HG03139 (cell line): Measurements from ENCODE around the gene RIMKLB.
"Not testable (repeated sequence)": the region's sequence is repeated elsewhere in the genome, so short reads cannot be mapped to it uniquely, and the experiment has no call there.

ENCODE experiments used
- ATAC-seq: cut with Tn5 transposase; IDR thresholded peaks from one replicate; pipeline ENCODE4 v1.9.1; 2021; ENCODE audit not compliant: unreplicated experiment

RIMKLB gene

DNA sequence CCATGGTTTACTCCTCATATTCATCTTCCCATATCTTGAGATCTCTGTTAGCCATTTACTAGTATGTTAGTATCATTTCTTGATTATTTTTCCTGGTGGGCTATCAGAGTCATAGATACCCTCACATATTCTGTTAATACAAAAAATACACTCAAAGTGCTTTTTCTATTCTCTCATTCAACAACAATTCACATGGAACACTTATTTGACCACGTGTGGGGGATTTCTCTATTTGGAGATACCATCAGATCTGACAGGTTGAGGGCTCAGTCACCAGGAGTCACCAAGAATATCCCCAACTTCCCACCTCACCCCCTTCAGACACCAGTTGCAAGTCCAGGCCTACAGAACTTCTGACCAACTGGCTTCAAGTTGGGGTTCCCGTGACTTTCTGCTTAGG is 72.7 kb downstream of the RIMKLB start:
- no peak for ATAC-seq

DNA sequence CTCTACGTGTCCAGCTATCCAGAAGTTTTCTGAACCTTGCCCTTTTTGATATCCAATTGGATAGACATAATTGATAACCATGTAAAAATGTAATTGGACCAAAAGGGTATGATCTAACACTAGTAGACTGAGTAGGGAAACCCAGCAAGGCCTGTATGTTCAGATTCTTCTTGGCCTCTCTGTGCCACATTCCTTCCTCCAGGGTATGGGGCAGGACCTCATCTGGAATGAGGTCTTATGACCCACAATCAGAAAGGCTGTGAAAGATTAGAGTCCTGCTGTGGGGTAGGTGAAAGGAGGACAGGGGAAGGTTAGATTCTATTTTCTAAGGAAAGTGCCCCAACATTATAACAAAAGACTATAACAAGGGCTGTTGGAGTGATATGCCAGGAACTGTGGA is 73.3 kb downstream of the RIMKLB start:
- ATAC-seq, result no peak

DNA sequence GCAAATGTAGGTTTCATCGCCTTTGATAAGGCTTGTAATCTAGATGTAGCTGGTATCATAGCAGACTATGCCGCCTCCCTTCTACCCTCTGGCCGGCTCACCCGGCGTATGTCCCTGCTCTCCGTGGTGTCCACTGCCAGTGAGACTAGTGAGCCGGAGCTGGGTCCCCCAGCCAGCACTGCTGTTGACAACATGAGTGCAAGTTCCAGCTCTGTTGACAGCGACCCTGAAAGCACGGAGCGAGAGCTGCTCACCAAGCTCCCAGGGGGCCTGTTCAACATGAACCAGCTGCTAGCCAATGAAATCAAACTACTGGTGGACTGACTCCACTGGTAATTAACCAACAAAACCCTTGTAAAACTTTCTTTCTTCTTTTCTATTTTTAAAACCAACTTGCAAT is 75.7 kb downstream of the RIMKLB start:
- ATAC-seq, result no peak

DNA sequence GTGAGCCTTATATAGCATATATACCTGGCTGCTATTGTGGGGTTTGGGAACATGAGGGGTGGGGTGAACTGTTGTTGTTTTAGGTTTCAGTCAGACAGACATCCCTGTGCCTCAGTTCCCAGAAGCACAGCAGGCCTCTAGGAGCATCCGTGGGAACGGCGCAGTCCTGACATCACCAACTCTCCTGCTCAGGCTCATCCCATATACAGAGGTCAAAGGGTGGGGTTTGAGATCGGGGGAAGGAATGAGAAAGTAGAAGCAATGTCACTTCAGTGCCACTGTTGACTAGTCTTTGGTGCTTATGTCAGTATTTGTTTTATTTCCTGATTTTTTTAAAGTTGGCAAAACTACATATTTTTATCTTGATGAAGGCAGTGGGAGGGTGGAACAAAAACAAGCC is 81.5 kb downstream of the RIMKLB start:
- no peak for ATAC-seq

DNA sequence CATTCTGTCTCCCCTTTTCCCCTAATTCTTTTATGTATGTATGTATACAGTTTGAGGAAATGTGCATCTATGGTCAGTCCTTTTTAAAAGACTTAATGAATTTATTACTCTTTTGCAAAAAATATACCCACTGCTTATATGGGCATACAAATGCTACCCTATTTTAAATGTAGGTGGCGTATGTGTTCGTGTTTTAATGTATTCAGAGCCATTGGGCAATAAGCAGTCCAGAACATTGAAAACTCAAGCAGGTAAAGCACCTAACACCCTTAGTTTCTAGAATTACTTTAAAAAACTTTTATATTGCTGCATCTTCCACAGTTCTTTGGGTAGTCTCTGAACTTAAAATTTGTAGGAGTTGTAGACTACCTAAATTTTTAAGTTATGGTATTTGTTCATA is 82.1 kb downstream of the RIMKLB start:
- ATAC-seq, result no peak

DNA sequence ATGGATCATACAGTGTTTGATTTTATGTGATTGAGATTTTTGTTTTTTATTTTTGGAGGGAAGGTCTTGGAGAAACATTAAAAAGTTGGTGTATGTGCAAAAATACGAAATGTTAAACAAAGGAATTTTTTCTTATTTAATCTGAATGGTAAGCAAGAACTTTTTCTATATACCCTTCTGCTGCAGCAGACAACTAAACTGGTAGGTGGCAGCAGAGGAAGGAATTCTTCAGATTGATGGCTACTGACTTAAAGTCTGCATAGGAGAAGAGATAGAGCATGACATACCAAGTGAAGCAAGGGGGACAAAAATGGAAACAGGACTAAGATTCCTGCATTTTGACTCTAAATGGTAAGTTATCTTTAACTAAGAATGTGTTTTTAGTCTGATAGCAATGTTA is 82.6 kb downstream of the RIMKLB start:
- no peak for ATAC-seq

DNA sequence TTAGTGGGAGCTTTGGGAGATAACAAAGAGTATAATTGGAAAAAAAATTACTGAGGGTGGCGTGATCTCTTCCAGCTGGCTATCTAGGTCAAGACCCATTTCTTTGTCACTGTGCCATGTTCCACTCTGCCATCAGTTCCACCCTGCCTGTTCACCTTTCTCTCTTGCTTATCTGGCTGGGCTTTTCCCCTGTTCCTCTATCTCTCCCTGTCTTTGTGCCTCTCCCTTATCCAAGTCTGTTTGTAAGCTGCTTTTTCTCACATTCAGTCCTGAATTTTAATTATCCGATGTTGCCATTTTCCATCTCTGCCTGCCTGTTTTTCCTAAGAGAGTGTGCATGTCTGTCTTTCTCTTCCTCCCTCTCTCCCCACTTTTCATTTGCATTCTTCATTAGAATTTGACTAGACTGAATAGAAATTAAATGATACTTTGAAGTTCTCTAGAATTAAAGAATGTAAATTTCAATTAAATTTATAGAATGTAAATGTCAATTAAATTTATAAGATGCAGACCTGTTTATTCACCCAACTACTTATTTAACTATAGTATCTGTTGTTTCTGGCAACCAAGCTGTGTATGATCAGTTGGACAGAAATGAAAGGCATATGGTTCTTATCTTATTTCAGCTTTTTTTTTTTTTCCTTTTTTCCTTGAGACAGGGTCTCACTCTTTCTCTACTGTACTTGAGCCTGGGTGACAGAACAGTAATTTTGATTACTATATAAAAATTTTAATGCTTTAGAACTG is 83.8 kb downstream of the RIMKLB start:
- no peak for ATAC-seq

DNA sequence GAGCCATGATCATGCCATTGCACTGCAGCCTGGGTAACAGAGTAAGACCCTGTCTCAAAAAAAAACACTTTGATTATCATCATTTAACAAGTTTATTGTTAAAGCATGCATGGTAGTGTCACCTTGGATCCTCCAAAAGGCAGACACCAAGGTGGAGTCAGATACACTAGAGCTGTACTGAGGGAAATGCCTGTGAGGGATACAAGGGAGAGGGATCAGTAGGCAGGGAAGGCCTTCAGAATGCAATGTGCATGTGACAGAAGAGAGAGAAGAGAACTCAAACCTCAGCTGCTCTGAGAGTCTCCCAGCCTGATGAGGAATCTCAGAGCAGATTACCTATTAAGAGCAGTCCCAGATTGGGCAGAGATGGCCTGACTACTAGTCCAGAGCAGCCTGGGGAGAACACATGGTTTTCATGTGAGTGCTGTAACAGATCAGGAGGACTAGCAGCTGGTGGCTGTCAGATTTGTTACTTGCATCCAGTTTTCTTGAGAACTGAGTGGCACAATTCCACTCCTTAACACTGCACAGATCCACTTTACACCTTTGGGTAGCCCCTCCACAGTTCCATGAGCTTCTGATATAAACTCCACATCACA is 86.6 kb downstream of the RIMKLB start:
- ATAC-seq, result no peak

DNA sequence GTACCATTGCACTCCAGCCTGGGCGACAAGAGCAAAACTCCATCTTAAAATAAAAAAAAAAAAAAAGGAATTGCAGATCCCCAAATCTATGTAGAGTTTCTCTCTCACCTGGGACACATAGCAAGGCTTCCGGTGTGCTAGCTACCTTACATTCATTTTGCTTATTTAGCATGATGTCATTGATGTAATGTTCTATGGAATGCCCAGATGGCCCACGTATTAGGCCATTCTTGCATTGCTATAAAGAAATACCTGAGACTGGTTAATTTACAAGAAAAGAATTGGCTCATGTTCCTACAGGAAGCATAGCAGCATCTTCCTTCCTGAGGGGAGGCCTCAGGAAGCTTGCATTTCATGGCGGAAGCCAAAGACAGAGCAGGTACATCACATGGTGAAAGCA is 87.7 kb downstream of the RIMKLB start:
- ATAC-seq, result no peak

DNA sequence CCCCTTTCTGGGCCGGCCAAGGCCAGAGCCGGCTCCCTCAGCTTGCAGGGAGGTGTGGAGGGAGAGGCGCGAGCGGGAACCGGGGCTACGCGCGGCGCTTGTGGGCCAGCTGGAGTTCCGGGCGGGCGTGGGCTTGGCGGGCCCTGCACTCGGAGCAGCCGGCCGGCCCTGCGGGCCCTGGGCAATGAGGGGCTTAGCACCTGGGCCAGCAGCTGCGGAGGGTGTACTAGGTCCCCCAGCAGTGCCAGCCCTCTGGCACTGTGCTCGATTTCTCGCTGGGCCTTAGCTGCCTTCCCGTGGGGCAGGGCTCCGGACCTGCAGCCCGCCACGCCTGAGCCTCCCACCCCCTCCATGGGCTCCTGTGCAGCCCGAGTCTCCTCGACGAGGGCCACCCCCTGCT is 89.4 kb downstream of the RIMKLB start:
- not testable (repeated sequence) for ATAC-seq

DNA sequence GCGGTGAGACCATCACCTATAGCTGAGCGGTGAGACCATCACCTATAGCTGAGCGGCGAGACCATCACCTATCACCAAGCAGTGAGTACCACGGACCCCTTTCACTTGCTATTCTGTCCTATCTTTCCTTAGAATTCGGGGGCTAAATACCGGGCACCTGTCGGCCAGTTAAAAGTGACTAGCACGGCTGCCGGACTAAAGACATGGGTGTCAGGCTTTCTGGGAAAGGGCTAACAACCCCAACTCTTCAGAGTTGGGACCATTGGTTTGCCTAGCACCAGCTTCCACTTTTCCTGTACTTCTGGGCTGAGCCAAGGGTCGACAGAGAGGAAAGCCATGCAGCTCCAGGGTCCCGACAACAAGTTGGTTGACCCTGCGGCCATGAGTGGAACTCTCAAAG is 90.9 kb downstream of the RIMKLB start:
- not testable (repeated sequence) for ATAC-seq

DNA sequence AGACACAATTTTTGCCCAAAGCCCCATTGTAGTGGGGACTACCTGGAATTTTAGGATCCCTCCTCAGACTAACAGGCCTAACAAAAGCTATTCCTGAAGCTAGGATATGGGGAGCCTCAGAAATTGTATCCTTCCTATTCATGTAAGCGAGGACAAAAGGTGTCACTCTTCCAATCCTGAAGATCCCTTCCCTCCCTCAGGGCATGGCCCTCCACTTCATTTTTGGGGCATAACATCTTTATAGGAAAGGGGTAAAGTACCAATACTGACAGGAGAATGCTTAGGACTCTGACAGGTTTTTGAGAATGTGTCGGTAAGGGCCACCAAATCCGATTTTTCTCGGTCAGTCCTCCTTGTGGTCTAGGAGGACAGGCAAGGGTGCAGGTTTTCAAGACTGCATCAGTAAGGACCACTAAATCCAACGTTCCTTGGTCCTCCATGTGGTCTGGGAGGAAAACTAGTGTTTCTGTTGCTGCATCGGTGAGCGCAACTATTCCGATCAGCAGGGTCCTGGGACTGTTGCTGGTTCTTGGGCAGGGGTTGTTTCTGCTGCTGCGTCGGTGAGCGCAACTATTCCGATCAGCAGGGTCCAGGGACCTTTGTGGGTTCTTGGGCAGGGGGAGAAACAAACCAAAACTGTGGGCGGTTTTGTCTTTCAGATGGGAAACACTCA is 91.7 kb downstream of the RIMKLB start:
- ATAC-seq, result not testable (repeated sequence)

DNA sequence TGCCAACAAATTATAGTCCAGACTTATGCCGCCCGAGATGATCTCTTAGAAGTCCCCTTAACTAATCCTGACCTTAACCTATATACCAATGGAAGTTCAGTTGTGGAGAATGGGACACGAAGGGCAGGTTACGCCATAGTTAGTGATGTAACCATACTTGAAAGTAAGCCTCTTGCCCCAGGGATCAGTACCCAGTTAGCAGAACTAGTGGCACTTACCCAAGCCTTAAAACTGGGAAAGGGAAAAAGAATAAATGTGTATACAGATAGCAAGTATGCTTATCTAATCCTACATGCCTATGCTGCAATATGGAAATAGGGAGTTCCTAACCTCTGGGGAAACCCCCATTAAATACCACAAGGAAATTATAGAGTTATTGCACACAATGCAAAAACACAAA is 95.4 kb downstream of the RIMKLB start:
- ATAC-seq, result not testable (repeated sequence)

DNA sequence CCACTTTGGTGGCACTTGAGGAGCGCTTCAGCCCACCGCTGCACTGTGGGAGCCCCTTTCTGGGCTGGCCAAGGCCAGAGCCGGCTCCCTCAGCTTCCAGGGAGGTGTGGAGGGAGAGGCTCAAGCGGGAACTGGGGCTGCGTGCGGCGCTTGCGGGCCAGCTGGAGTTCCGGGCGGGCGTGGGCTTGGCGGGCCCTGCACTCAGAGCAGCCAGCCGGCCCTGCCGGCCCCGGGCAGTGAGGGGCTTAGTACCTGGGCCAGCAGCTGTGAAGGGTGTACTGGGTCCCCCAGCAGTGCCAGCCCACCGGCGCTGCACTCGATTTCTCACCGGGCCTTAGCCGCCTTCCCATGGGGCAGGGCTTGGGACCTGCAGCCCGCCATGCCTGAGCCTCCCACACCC is 96.8 kb downstream of the RIMKLB start:
- ATAC-seq, result not testable (repeated sequence)

DNA sequence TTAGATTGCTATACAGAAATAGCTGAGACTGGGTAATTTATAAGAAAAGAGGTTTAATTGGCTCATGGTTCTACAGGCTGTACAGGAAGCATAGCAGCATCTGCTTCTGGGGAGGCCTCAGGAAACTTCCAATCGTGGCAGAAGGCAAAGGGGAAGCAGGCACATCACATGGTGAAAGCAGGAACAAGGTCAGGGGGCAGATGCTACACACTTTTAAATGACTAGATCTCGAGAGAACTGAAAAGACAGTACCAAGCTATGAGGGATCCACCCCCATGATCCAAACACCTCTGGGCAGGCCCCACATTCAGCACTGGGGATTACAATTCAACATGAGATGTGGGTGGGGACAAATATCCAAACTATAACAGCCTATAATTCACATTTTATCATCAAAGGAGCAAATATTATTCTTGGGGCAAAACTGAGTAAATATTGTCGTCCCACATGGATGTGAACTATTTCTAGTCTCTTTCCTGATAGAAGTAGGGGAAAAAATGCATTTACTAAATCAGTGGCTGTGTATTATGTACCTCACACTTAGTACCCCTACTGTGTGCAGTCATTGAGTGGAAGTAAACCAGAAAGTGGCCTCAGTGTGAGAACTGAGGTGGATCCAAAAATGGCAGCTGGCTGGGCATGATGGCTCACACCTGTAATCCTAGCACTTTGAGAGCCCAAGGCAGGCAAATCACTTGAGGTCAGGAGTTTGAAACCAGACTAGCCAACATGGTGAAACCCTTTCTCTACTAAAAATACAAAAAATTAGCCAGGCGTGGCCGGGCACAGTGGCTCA is 99.2 kb downstream of the RIMKLB start:
- no peak for ATAC-seq

DNA sequence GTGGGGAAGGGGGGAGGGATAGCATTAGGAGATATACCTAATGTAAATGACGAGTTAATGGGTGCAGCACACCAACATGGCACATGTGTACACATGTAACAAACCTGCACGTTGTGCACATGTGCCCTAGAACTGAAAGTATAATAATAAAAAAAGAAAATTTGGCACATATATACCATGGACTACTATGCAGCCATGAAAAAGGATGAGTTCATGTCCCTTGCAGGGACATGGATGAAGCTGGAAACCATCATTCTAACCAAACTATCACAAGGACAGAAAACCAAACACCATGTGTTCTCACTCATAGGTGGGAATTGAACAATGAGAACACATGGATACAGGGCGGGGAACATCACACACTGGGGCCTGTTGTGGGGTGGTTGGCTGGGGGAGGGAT is 103.4 kb downstream of the RIMKLB start:
- not testable (repeated sequence) for ATAC-seq

DNA sequence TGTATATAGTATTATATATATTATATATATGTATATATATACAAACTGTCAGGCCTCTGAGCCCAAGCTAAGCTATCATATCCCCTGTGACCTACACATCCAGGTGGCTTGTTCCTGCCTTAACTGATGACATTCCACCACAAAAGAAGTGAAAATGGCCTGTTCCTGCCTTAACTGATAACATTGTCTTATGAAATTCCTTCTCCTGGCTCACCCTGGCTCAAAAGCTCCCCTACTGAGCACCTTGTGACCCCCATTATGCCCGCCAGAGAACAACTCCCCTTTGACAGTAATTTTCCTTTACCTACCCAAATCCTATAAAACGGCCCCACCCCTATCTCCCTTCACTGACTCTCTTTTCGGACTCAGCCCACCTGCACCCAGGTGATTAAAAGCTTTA is 107.0 kb downstream of the RIMKLB start:
- ATAC-seq, result not testable (repeated sequence)

DNA sequence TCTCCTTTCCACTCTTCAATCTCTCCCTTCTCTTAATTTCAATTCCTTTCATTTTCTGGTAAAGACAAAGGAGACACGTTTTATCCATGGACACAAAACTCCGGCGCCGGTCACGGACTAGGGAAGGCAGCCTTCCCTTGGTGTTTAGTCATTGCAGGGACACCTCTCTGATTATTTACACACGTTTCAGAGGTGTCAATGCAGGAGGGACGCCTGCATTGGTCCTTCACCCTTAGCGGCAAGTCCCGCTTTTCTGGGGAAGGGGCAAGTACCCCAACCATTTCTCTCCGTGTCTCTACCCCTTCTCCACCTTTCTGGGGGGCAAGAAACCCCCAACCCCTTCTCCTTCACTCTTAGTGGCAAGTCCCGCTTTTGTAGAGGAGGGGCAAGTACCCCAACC is 107.7 kb downstream of the RIMKLB start:
- ATAC-seq, result not testable (repeated sequence)

DNA sequence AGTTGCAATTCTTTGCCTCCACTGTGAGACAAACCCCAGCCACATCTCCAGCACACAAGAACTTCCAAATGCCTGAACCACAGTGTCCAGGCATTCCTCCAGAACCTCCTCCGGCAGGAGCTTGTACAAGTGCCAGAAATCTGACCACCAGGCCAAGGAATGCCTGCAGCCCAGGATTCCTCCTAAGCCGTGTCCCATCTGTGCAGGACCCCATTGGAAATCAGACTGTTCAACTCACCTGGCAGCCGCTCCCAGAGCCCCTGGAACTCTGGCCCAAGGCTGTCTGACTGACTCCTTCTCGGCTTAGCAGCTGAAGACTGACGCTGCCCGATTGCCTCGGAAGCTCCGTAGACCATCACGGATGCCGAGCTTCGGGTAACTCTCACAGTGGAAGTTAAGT is 109.3 kb downstream of the RIMKLB start:
- not testable (repeated sequence) for ATAC-seq

DNA sequence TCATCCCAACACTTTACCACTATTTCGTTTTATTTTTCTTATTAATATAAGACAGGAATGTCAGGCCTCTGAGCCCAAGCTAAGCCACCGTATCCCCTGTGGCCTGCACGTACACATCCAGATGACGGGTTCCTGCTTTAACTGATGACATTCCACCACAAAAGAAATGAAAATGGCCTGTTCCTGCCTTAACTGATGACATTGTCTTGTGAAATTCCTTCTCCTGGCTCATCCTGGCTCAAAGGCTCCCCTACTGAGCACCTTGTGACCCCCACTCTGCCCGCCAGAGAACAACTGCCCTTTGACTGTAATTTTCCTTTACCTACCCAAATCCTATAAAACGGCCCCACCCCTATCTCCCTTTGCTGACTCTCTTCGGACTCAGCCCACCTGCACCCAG is 112.3 kb downstream of the RIMKLB start:
- not testable (repeated sequence) for ATAC-seq

DNA sequence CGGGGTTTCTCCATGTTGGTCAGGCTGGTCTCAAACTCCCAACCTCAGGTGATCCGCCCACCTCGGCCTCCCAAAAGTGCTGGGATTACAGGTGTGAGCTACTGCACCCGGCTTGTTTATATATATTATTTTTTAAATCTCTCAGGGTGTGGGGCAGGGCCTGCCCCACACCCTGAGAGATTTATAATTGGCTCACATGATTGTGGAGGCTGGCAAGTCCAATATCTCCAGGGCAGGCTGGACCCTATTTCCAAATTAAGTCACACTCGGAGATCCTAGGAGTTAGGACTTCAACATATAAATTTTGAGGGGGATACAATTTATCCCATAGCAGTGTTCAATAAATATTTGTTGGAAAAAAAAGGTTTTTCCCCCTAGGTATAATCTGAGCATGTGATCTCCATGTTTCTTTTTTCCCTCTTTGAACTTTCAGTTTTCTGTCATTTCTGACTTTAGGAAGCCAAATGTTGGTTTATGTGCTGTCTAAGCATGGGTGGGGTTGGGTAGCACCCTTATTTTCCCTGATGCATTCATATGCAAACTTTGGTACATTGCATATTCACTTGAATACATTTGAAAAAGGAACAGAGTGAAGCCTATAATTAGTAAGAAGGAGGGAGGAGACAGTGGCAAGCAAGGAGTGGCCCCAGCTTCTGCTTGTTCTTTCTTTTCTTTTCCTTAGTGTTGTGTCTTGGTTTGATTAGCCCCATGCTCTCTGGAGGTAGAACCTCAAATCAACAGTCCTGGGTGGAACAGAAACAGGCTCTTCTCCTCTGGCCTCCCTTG is 116.0 kb downstream of the RIMKLB start:
- no peak for ATAC-seq
